WTC11 (cell line): ENCODE results near the gene TNFSF4. TPM values are rescaled to one million over a fixed set of nuclear protein-coding genes. Genes with fewer than 3 reads are reported as not detected.

Experiments
- ATAC-seq: fragments of 200-7000 bp; cut with Tn5 transposase; 2 replicates; pipeline ENCODE4 v1.10.0; 2021; ENCODE audit warnings: mild to moderate bottlenecking, moderate library complexity
- CTCF ChIA-PET: fragments of 300-600 bp; sonication (Branson Sonifier 250); formaldehyde crosslinking; loops from one replicate; lab custom pipeline; 2021; ENCODE audit warnings: antibody characterized with exemption; lab: Charles Lee
- POLR2A ChIA-PET: fragments of 350-600 bp; sonication (Branson Sonifier 250); formaldehyde crosslinking; loops from one replicate; lab custom pipeline; 2021; ENCODE audit warnings: antibody characterized with exemption; lab: Charles Lee
- DNase-seq: peaks from one replicate; pipeline ENCODE4 v3.0.0; 2021; ENCODE audit warnings: low spot score
- H3K27ac Mint-ChIP-seq: 2 replicates; pipeline ENCODE4 v1.8.0; 2021; ENCODE audit warnings: mixed read lengths
- H3K27me3 Mint-ChIP-seq: 2 replicates; pipeline ENCODE4 v1.8.0; 2021; ENCODE audit warnings: low read depth, mild to moderate bottlenecking, moderate library complexity, mixed read lengths
- H3K36me3 Mint-ChIP-seq: 2 replicates; pipeline ENCODE4 v1.8.0; 2021; ENCODE audit warnings: mixed read lengths
- H3K4me1 Mint-ChIP-seq: 2 replicates; pipeline ENCODE4 v1.8.0; 2022; ENCODE audit warnings: mixed read lengths
- H3K4me3 Mint-ChIP-seq: 2 replicates; pipeline ENCODE4 v1.8.0; 2021; ENCODE audit warnings: mild to moderate bottlenecking, moderate library complexity, mixed read lengths
- H3K9me3 Mint-ChIP-seq: 2 replicates; pipeline ENCODE4 v1.8.0; 2021; ENCODE audit warnings: mixed read lengths
- ATF2 ChIP-seq: sonication (generic); formaldehyde crosslinking; IDR thresholded peaks from 2 replicates; pipeline ENCODE4 v1.8.1; 2022; ENCODE audit warnings: low read depth, missing genetic modification reagents, borderline replicate concordance
- CTCF ChIP-seq: fragments of 200-600 bp; IDR thresholded peaks from 2 replicates; pipeline ENCODE4 v1.8.0; 2022; ENCODE audit warnings: antibody characterized with exemption
- E2F5 ChIP-seq: sonication (generic); formaldehyde crosslinking; IDR thresholded peaks from 2 replicates; pipeline ENCODE4 v1.8.1; 2022; ENCODE audit warnings: mild to moderate bottlenecking, moderate library complexity, missing genetic modification reagents
- ELF4 ChIP-seq: sonication (generic); formaldehyde crosslinking; IDR thresholded peaks from 2 replicates; pipeline ENCODE4 v1.8.1; 2022; ENCODE audit warnings: low read depth, mild to moderate bottlenecking, moderate library complexity, missing genetic modification reagents
- ERG ChIP-seq: fragments of 250-450 bp; sonication (Bioruptor Pico); IDR thresholded peaks from 2 replicates; pipeline ENCODE4 v1.8.0; 2021; ENCODE audit warnings: mild to moderate bottlenecking
- FOXJ3 ChIP-seq: sonication (generic); formaldehyde crosslinking; IDR thresholded peaks from 2 replicates; pipeline ENCODE4 v1.9.0; 2021; ENCODE audit warnings: missing genetic modification reagents, mild to moderate bottlenecking, borderline replicate concordance
- FOXK1 ChIP-seq: sonication (generic); formaldehyde crosslinking; IDR thresholded peaks from 2 replicates; pipeline ENCODE4 v1.8.0; 2022; ENCODE audit warnings: mild to moderate bottlenecking, moderate library complexity, missing genetic modification reagents
- GRHL2 ChIP-seq: fragments of 250-450 bp; sonication (Bioruptor Pico); IDR thresholded peaks from 2 replicates; pipeline ENCODE4 v1.8.0; 2022; ENCODE audit warnings: mild to moderate bottlenecking, moderate library complexity; ENCODE audit not compliant: insufficient replicate concordance, severe bottlenecking
- HMGA2 ChIP-seq: fragments of 250-450 bp; sonication (Bioruptor Pico); IDR thresholded peaks from 2 replicates; pipeline ENCODE4 v1.4.0; 2021; ENCODE audit warnings: mild to moderate bottlenecking, moderate library complexity
- JAZF1 ChIP-seq: fragments of 250-450 bp; sonication (Bioruptor Pico); IDR thresholded peaks from 2 replicates; pipeline ENCODE4 v1.9.0; 2021; ENCODE audit warnings: moderate library complexity, mild to moderate bottlenecking, inconsistent platforms
- MAX ChIP-seq: sonication (generic); formaldehyde crosslinking; IDR thresholded peaks from 2 replicates; pipeline ENCODE4 v1.8.0; 2022; ENCODE audit warnings: mild to moderate bottlenecking, missing genetic modification reagents
- NFATC4 ChIP-seq: fragments of 250-450 bp; sonication (Bioruptor Pico); IDR thresholded peaks from 2 replicates; pipeline ENCODE4 v1.9.0; 2021; ENCODE audit warnings: mild to moderate bottlenecking
- NFYB ChIP-seq: sonication (generic); formaldehyde crosslinking; conservative IDR thresholded peaks from 2 replicates; pipeline ENCODE4 v1.8.0; 2022; ENCODE audit warnings: low read depth, missing genetic modification reagents
- NR2C2 ChIP-seq: sonication (generic); formaldehyde crosslinking; IDR thresholded peaks from 2 replicates; pipeline ENCODE4 v1.8.0; 2022; ENCODE audit warnings: mild to moderate bottlenecking, missing genetic modification reagents
- RELA ChIP-seq: sonication (generic); formaldehyde crosslinking; IDR thresholded peaks from 2 replicates; pipeline ENCODE4 v1.8.1; 2022; ENCODE audit warnings: missing genetic modification reagents, mild to moderate bottlenecking, borderline replicate concordance
- SMAD4 ChIP-seq: sonication (generic); formaldehyde crosslinking; IDR thresholded peaks from 2 replicates; pipeline ENCODE4 v1.8.0; 2022; ENCODE audit warnings: mild to moderate bottlenecking, missing genetic modification reagents
- TEAD4 ChIP-seq: sonication (generic); formaldehyde crosslinking; IDR thresholded peaks from 2 replicates; pipeline ENCODE4 v1.8.0; 2022; ENCODE audit warnings: mild to moderate bottlenecking, missing genetic modification reagents
- ZNF121 ChIP-seq: sonication (generic); formaldehyde crosslinking; IDR thresholded peaks from 2 replicates; pipeline ENCODE4 v1.8.0; 2023; ENCODE audit warnings: missing genetic modification reagents
- ZNF232 ChIP-seq: sonication (generic); formaldehyde crosslinking; IDR thresholded peaks from 2 replicates; pipeline ENCODE4 v1.8.0; 2022; ENCODE audit warnings: mild to moderate bottlenecking, missing genetic modification reagents
- ZNF263 ChIP-seq: sonication (generic); formaldehyde crosslinking; IDR thresholded peaks from 2 replicates; pipeline ENCODE4 v1.8.1; 2022; ENCODE audit warnings: low read depth, mild to moderate bottlenecking, moderate library complexity, missing genetic modification reagents
- ZNF317 ChIP-seq: sonication (generic); formaldehyde crosslinking; IDR thresholded peaks from 2 replicates; pipeline ENCODE4 v1.8.1; 2023; ENCODE audit warnings: low read depth, mild to moderate bottlenecking, moderate library complexity, missing genetic modification reagents, borderline replicate concordance
- total RNA-seq: library from RNA; stranded (reverse); gene quantifications from 3 replicates; pipeline ENCODE4 v1.2.3, GENCODE V29; 2021
- TF ChIP-seq, protein P1 (sequence below): sonication (generic); formaldehyde crosslinking; IDR thresholded peaks from 2 replicates; pipeline ENCODE4 v1.8.0; 2022; ENCODE audit warnings: missing genetic modification reagents
- TF ChIP-seq, protein P2 (sequence below): sonication (generic); formaldehyde crosslinking; IDR thresholded peaks from 2 replicates; pipeline ENCODE4 v1.8.0; 2022; ENCODE audit warnings: mild to moderate bottlenecking, missing genetic modification reagents
- TF ChIP-seq, protein P3 (sequence below): sonication (generic); formaldehyde crosslinking; IDR thresholded peaks from 2 replicates; pipeline ENCODE4 v1.8.1; 2023; ENCODE audit warnings: mild to moderate bottlenecking, missing genetic modification reagents, moderate library complexity

Gene TNFSF4
- total RNA-seq, 1 experiment from 2014 or later: 0.81 TPM

DNA sequence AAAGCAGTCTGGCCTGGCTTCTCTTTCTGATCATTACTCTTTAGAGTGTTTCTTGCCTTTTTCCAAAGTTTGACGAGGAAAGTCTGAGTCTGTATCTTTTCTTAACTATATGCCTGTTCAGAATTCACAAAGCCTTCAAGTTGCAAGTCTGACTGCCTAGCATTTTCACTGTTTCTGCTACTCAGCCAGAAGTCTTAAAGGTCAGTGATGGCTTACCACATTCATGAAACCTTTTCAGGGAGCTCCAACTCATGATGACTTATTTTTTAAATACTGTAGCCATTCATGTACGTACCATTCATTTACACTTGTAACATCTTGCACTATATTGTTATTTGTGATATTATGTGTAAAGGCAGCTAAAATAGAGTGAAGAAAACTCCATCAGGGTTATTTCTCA, 58.2 kb downstream of the TNFSF4 start:
- CTCF ChIA-PET: no interaction called here
- Mint-ChIP-seq H3K27ac (no peak overlapping the region), H3K9me3 (peaks cover 81% of the 10 kb centered on the region), H3K36me3 (peaks cover 33% of the 10 kb centered on the region), H3K27me3 (peaks cover 5% of the 10 kb centered on the region), H3K4me3 (no peak overlapping the region), H3K4me1 (no peaks in the 10 kb centered on the region)
- ATAC-seq: no peak
- TF ChIP-seq E2F5 (CRISPR knock-in tag): no peak
- no peak for TF ChIP-seq ELF4 (CRISPR knock-in tag)
- TF ChIP-seq ZNF121 (CRISPR knock-in tag): no peak
- no peak for TF ChIP-seq ZNF317
- DNase-seq: no peak
- POLR2A ChIA-PET: no interaction called here

DNA sequence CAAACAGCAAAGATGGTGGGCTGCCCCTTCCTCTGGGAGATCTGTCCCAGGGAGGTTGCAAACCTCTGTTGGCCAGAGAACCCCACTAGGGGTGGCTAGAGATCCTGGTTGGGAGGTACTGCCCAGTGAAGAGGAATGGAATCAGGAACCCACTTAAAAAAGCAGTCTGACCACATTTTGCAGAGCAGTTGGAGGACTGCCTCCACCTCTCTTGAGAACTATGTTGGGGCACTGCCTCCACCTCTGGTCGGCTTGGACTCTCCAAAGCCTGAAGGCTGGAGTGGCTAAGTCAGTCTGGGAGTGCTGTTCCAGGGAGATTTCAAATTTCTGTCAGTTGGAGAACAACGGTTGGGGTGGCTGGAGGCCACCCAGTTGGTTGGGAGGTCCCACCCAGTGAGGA, 58.6 kb downstream of the TNFSF4 start:
- POLR2A ChIA-PET: no interaction called here
- Mint-ChIP-seq H3K27ac (no peak overlapping the region), H3K36me3 (peaks cover 28% of the 10 kb centered on the region), H3K9me3 (peaks cover 79% of the 10 kb centered on the region), H3K4me3 (no peak overlapping the region), H3K4me1 (no peaks in the 10 kb centered on the region), H3K27me3 (peaks cover 5% of the 10 kb centered on the region)
- no peak for DNase-seq
- ATAC-seq: no peak
- TF ChIP-seq NFATC4 (CRISPR knock-in tag) (no peak), ZNF263 (CRISPR knock-in tag) (no peak), JAZF1 (CRISPR knock-in tag) (no peak), ERG (no peak), NR2C2 (CRISPR knock-in tag) (no peak), FOXJ3 (CRISPR knock-in tag) (no peak), ZNF232 (CRISPR knock-in tag) (no peak), GRHL2 (CRISPR knock-in tag) (no peak), CTCF (no peak), FOXK1 (CRISPR knock-in tag) (no peak), ATF2 (CRISPR knock-in tag) (no peak), NFYB (CRISPR knock-in tag) (no peak), SMAD4 (CRISPR knock-in tag) (no peak), HMGA2 (CRISPR knock-in tag) (no peak), MAX (CRISPR knock-in tag) (no peak), RELA (no peak), TEAD4 (no peak)
- TF ChIP-seq, protein P1, sequence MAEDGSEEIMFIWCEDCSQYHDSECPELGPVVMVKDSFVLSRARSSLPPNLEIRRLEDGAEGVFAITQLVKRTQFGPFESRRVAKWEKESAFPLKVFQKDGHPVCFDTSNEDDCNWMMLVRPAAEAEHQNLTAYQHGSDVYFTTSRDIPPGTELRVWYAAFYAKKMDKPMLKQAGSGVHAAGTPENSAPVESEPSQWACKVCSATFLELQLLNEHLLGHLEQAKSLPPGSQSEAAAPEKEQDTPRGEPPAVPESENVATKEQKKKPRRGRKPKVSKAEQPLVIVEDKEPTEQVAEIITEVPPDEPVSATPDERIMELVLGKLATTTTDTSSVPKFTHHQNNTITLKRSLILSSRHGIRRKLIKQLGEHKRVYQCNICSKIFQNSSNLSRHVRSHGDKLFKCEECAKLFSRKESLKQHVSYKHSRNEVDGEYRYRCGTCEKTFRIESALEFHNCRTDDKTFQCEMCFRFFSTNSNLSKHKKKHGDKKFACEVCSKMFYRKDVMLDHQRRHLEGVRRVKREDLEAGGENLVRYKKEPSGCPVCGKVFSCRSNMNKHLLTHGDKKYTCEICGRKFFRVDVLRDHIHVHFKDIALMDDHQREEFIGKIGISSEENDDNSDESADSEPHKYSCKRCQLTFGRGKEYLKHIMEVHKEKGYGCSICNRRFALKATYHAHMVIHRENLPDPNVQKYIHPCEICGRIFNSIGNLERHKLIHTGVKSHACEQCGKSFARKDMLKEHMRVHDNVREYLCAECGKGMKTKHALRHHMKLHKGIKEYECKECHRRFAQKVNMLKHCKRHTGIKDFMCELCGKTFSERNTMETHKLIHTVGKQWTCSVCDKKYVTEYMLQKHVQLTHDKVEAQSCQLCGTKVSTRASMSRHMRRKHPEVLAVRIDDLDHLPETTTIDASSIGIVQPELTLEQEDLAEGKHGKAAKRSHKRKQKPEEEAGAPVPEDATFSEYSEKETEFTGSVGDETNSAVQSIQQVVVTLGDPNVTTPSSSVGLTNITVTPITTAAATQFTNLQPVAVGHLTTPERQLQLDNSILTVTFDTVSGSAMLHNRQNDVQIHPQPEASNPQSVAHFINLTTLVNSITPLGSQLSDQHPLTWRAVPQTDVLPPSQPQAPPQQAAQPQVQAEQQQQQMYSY (CRISPR knock-in tag): no peak
- TF ChIP-seq, protein P2, sequence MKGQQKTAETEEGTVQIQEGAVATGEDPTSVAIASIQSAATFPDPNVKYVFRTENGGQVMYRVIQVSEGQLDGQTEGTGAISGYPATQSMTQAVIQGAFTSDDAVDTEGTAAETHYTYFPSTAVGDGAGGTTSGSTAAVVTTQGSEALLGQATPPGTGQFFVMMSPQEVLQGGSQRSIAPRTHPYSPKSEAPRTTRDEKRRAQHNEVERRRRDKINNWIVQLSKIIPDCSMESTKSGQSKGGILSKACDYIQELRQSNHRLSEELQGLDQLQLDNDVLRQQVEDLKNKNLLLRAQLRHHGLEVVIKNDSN: no peak
- TF ChIP-seq, protein P3, sequence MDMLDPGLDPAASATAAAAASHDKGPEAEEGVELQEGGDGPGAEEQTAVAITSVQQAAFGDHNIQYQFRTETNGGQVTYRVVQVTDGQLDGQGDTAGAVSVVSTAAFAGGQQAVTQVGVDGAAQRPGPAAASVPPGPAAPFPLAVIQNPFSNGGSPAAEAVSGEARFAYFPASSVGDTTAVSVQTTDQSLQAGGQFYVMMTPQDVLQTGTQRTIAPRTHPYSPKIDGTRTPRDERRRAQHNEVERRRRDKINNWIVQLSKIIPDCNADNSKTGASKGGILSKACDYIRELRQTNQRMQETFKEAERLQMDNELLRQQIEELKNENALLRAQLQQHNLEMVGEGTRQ (CRISPR knock-in tag): no peak
- CTCF ChIA-PET: no interaction called here
